Keratinocyte (primary cell): ENCODE measurements around the gene MTPN. TPM values are rescaled to one million over a fixed set of nuclear protein-coding genes. Genes with fewer than 3 reads are reported as not detected.

Experiments used
- DNase-seq: peaks from one replicate; pipeline ENCODE4 v3.0.0-alpha.2; 2011; ENCODE audit warnings: low read depth, missing footprints, low spot score
- FAIRE-seq: peaks from 2 replicates; lab custom pipeline; 2011; peaks lifted over from hg19 to GRCh38; lab: Jason Lieb, UNC
- H2AFZ ChIP-seq: 2 replicates; pipeline ENCODE4 v1.6.0; 2012; ENCODE audit warnings: low read length, control low read depth, inconsistent platforms; ENCODE audit not compliant: control insufficient read depth
- H3K27ac ChIP-seq: 2 replicates; pipeline ENCODE4 v1.5.1; 2011; ENCODE audit warnings: low read length; ENCODE audit not compliant: control insufficient read depth, insufficient read depth
- H3K27me3 ChIP-seq: 3 replicates; pipeline ENCODE4 v1.6.0; 2011; ENCODE audit warnings: low read length; ENCODE audit not compliant: control insufficient read depth, insufficient read depth; ENCODE audit errors: extremely low read depth
- H3K36me3 ChIP-seq, 2 experiments: 2 replicates in 1 of 2; 3 replicates in 1 of 2; pipeline ENCODE4 v1.5.1; 2011; ENCODE audit warnings: low read length in 2 of 2, mild to moderate bottlenecking in 1 of 2; ENCODE audit not compliant: control insufficient read depth in 2 of 2, insufficient read depth in 2 of 2; ENCODE audit errors: extremely low read depth in 1 of 2
- H3K4me1 ChIP-seq: 3 replicates; pipeline ENCODE4 v1.5.1; 2011; ENCODE audit warnings: low read length; ENCODE audit not compliant: control insufficient read depth, insufficient read depth; ENCODE audit errors: extremely low read depth
- H3K4me2 ChIP-seq: 3 replicates; pipeline ENCODE4 v1.6.0; 2011; ENCODE audit warnings: low read depth, low read length; ENCODE audit not compliant: control insufficient read depth, insufficient read depth; ENCODE audit errors: extremely low read depth
- H3K4me3 ChIP-seq, 3 experiments: fragments of 200-600 bp in 1 of 3; sonication (generic) in 1 of 3; 2 replicates in 2 of 3; 3 replicates in 1 of 3; pipeline ENCODE4 v1.5.1; 2011 to 2016; ENCODE audit warnings: low read length in 3 of 3, mild to moderate bottlenecking in 3 of 3, control low read depth in 2 of 3, inconsistent platforms in 1 of 3, low read depth in 1 of 3, mixed read lengths in 1 of 3, mixed run types in 1 of 3, moderate library complexity in 1 of 3; ENCODE audit not compliant: control insufficient read depth in 2 of 3, insufficient read depth in 2 of 3; ENCODE audit errors: extremely low read depth in 1 of 3
- H3K79me2 ChIP-seq: 2 replicates; pipeline ENCODE4 v1.6.0; 2012; ENCODE audit warnings: low read length; ENCODE audit not compliant: control insufficient read depth, insufficient read depth
- H3K9ac ChIP-seq: 3 replicates; pipeline ENCODE4 v1.6.0; 2011; ENCODE audit warnings: low read length; ENCODE audit not compliant: control insufficient read depth, insufficient read depth; ENCODE audit errors: extremely low read depth
- H3K9me1 ChIP-seq: 3 replicates; pipeline ENCODE4 v1.6.0; 2011; ENCODE audit warnings: low read length; ENCODE audit not compliant: control insufficient read depth, insufficient read depth; ENCODE audit errors: extremely low read depth
- H3K9me3 ChIP-seq: 2 replicates; pipeline ENCODE4 v1.5.1; 2012; ENCODE audit warnings: low read depth, low read length; ENCODE audit not compliant: control insufficient read depth
- H4K20me1 ChIP-seq: 3 replicates; pipeline ENCODE4 v1.6.0; 2011; ENCODE audit warnings: low read length; ENCODE audit not compliant: control insufficient read depth, insufficient read depth; ENCODE audit errors: extremely low read depth
- EZH2 ChIP-seq: IDR thresholded peaks from one replicate; pipeline ENCODE4 v1.6.1; 2012; ENCODE audit warnings: inconsistent platforms, mild to moderate bottlenecking, low read length, moderate library complexity
- dilution Hi-C: fragments of 300-500 bp; cut with MboI; formaldehyde crosslinking; loops from one replicate; pipeline ENCODE4 v1.7.0; 2020; ENCODE audit warnings: low sequenced_read_pairs; ENCODE audit not compliant: extremely low pct_ligation_motif_present
- polyA plus RNA-seq, 5 experiments: library from polyadenylated mRNA; depleted of rRNA in 3 of 5; stranded (reverse) in 3 of 5; stranded (forward) in 1 of 5; unstranded in 1 of 5; fragments of >200 nt; gene quantifications; 1 replicate in 1 of 5; 2 replicates in 3 of 5; 3 replicates in 1 of 5; pipeline versions ENCODE4 v1.2.1 to v1.2.3, GENCODE V29; 2011 to 2012; ENCODE audit warnings: missing spikeins in 2 of 5, low read depth in 1 of 5, low replicate concordance in 1 of 5
- TF ChIP-seq, protein P1 (sequence below), 3 experiments: IDR thresholded peaks in 1 of 3; conservative IDR thresholded peaks in 1 of 3; optimal IDR thresholded peaks in 1 of 3; 2 replicates in 2 of 3; 3 replicates in 1 of 3; pipeline versions ENCODE3 to v1.5.1; 2011; ENCODE audit warnings: low read length in 3 of 3, mild to moderate bottlenecking in 3 of 3, moderate library complexity in 2 of 3, control low read depth in 1 of 3, inconsistent platforms in 1 of 3; ENCODE audit not compliant: insufficient read depth in 2 of 3; ENCODE audit errors: extremely low read depth in 1 of 3

MTPN gene
- polyA plus RNA-seq, 1 donor (not counting 4 experiments of a cell fraction or from before 2014, with no cell fraction given): 151 TPM

DNA sequence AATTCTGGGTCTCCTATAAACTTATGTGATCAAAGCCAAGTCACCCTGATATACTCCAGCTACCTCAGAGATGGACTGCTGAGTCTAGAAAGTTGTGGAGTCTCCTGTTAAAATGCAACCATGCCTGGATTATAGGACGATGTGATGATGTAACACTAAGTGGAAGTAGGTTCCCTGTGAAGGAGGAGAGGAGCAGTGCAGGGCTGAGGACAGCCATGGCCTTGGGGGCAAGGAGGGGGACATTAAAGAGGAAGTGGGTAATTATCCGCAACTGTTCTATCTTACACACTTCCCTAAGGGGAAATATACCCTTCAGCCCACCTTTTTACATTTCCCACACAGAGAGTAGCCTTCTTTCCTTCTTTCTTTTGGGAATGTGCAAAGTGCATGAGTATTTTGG is 63.8 kb downstream of the MTPN start:
- no peaks in the 10 kb centered on the region for H3K36me3 ChIP-seq
- H3K4me1 ChIP-seq: no peaks in the 10 kb centered on the region
- DNase-seq: no peak
- no peaks in the 10 kb centered on the region for H3K79me2 ChIP-seq
- H3K27me3 ChIP-seq: no peaks in the 10 kb centered on the region
- TF ChIP-seq, protein P1, sequence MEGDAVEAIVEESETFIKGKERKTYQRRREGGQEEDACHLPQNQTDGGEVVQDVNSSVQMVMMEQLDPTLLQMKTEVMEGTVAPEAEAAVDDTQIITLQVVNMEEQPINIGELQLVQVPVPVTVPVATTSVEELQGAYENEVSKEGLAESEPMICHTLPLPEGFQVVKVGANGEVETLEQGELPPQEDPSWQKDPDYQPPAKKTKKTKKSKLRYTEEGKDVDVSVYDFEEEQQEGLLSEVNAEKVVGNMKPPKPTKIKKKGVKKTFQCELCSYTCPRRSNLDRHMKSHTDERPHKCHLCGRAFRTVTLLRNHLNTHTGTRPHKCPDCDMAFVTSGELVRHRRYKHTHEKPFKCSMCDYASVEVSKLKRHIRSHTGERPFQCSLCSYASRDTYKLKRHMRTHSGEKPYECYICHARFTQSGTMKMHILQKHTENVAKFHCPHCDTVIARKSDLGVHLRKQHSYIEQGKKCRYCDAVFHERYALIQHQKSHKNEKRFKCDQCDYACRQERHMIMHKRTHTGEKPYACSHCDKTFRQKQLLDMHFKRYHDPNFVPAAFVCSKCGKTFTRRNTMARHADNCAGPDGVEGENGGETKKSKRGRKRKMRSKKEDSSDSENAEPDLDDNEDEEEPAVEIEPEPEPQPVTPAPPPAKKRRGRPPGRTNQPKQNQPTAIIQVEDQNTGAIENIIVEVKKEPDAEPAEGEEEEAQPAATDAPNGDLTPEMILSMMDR (optimal IDR thresholded peaks at IDR 0.05 in 1 of 3, IDR thresholded peaks at IDR 0.05 in 1 of 3, conservative IDR thresholded peaks at IDR 0.05 in 1 of 3; ENCODE audit: extremely low read depth in 1 of 3, insufficient read depth in 2 of 3, low read length in 3 of 3): no peak
- TF ChIP-seq EZH2: no peak
- no peak overlapping the region for H3K4me2 ChIP-seq
- H2AFZ ChIP-seq: no peak overlapping the region
- dilution Hi-C loops: no loop called here
- H3K9me1 ChIP-seq: no peaks in the 10 kb centered on the region
- no peak overlapping the region for H3K9ac ChIP-seq
- no peak overlapping the region for H3K4me3 ChIP-seq
- no peaks in the 10 kb centered on the region for H3K9me3 ChIP-seq
- FAIRE-seq: no peak
- no peak overlapping the region for H3K27ac ChIP-seq
- H4K20me1 ChIP-seq: no peaks in the 10 kb centered on the region

DNA sequence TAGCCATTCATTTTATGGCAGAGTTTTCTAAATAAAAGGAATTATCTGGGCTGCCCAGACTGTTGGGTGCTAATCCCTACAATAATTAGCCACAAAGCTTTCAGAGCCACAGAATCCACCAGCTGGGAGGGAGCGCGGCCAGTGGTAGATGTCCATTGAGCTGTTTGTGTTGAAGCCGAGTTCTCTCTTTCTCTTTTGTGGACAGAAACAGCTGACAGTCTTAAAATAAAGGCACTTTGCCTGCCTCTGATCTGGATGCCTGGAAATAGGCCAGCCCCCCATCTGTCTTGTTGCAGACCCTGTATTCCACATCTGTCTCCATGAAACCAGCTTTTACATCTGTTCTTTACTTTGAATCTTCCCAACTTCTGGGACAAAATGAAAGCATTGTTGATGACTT is 66.1 kb downstream of the MTPN start:
- H3K4me2 ChIP-seq: no peak overlapping the region
- no peaks in the 10 kb centered on the region for H3K9me3 ChIP-seq
- dilution Hi-C loops: no loop called here
- no peaks in the 10 kb centered on the region for H3K36me3 ChIP-seq
- H3K79me2 ChIP-seq: no peaks in the 10 kb centered on the region
- no peak for FAIRE-seq
- H3K27me3 ChIP-seq: no peaks in the 10 kb centered on the region
- no peak overlapping the region for H3K4me3 ChIP-seq
- DNase-seq: no peak
- H3K9ac ChIP-seq: no peak overlapping the region
- H4K20me1 ChIP-seq: no peaks in the 10 kb centered on the region
- no peak for TF ChIP-seq EZH2
- TF ChIP-seq, protein P1 (optimal IDR thresholded peaks at IDR 0.05 in 1 of 3, IDR thresholded peaks at IDR 0.05 in 1 of 3, conservative IDR thresholded peaks at IDR 0.05 in 1 of 3; ENCODE audit: extremely low read depth in 1 of 3, insufficient read depth in 2 of 3, low read length in 3 of 3): no peak
- no peaks in the 10 kb centered on the region for H3K9me1 ChIP-seq
- H3K27ac ChIP-seq: no peak overlapping the region
- H2AFZ ChIP-seq: no peak overlapping the region
- H3K4me1 ChIP-seq: no peaks in the 10 kb centered on the region
